Brain microvascular endothelial cell (primary cell): ENCODE measurements around the gene HEBP1.

Source experiments
- DNase-seq: peaks from one replicate; pipeline ENCODE4 v3.0.0-alpha.2; 2020
- H3K27ac ChIP-seq: fragments of 250-450 bp; sonication (Bioruptor Pico); 2 replicates; pipeline ENCODE4 v1.5.1; 2020; ENCODE audit warnings: mild to moderate bottlenecking, moderate library complexity
- H3K27me3 ChIP-seq: fragments of 250-450 bp; sonication (Bioruptor Pico); replicated peaks from 2 replicates; pipeline ENCODE4 v1.5.1; 2020; ENCODE audit warnings: mild to moderate bottlenecking
- H3K36me3 ChIP-seq: fragments of 250-450 bp; sonication (Bioruptor Pico); replicated peaks from 2 replicates; pipeline ENCODE4 v1.5.1; 2020; ENCODE audit warnings: mild to moderate bottlenecking
- H3K4me3 ChIP-seq: 2 replicates; pipeline ENCODE4 v1.5.1; 2011; ENCODE audit warnings: low read depth, mild to moderate bottlenecking, control low read depth, low read length, moderate library complexity
- in situ Hi-C: cut with HindIII; loops from 2 replicates; pipeline ENCODE4 v1.10.0; 2017; ENCODE audit warnings: low sequenced_read_pairs, low pct_ligation_motif_present
- TF ChIP-seq, protein P1 (sequence below): IDR thresholded peaks from 2 replicates; pipeline ENCODE4 v1.5.1; 2011; ENCODE audit warnings: low read depth, mild to moderate bottlenecking, moderate library complexity, low read length, control low read depth, inconsistent platforms; ENCODE audit errors: missing control alignments

HEBP1 gene

DNA sequence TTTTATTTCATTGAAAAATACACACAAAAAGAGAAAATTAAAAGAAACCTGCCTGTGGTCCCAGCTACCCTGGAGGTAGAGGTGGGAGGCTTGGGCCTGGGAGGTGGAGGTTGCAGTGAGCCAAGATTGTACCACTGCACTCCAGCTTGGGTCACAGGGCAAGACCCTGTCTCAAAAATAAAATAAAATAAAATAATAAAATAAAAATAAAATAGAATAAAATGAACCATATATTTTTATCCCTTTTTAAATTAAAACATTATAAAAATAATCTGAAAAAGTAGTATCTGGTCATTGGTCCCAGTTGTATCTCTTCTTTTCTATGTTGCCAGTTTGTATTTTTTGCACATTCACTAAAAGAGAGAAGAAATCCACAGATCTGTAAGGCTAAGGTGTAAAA, 27.4 kb upstream of the HEBP1 start:
- no peaks in the 10 kb centered on the region for H3K27me3 ChIP-seq
- TF ChIP-seq, protein P1, sequence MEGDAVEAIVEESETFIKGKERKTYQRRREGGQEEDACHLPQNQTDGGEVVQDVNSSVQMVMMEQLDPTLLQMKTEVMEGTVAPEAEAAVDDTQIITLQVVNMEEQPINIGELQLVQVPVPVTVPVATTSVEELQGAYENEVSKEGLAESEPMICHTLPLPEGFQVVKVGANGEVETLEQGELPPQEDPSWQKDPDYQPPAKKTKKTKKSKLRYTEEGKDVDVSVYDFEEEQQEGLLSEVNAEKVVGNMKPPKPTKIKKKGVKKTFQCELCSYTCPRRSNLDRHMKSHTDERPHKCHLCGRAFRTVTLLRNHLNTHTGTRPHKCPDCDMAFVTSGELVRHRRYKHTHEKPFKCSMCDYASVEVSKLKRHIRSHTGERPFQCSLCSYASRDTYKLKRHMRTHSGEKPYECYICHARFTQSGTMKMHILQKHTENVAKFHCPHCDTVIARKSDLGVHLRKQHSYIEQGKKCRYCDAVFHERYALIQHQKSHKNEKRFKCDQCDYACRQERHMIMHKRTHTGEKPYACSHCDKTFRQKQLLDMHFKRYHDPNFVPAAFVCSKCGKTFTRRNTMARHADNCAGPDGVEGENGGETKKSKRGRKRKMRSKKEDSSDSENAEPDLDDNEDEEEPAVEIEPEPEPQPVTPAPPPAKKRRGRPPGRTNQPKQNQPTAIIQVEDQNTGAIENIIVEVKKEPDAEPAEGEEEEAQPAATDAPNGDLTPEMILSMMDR: no peak
- H3K36me3 ChIP-seq: no peaks in the 10 kb centered on the region
- H3K4me3 ChIP-seq: no peak overlapping the region
- DNase-seq: no peak
- H3K27ac ChIP-seq: no peak overlapping the region
- in situ Hi-C loops: no loop called here

DNA sequence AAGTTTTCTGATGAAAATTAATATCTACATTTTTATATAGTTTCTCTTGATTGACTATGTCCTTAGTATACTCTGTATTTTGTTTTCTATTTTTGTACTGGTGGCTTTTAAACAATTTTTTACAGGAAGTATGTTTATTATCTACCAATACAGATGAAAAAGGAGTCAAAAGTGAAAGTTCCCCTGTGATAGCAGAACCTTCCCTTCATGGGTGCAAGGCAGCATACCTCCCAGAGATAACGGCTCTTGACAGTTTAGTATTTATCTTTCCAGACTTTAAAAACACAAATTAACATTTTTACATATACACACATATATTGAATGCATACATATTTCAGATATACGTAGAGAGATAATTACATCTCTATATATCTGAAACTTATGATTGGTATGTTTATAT, 27.0 kb upstream of the HEBP1 start:
- no peak overlapping the region for H3K4me3 ChIP-seq
- in situ Hi-C loops: no loop called here
- TF ChIP-seq, protein P1: no peak
- no peaks in the 10 kb centered on the region for H3K36me3 ChIP-seq
- no peak overlapping the region for H3K27ac ChIP-seq
- no peaks in the 10 kb centered on the region for H3K27me3 ChIP-seq
- DNase-seq: no peak

DNA sequence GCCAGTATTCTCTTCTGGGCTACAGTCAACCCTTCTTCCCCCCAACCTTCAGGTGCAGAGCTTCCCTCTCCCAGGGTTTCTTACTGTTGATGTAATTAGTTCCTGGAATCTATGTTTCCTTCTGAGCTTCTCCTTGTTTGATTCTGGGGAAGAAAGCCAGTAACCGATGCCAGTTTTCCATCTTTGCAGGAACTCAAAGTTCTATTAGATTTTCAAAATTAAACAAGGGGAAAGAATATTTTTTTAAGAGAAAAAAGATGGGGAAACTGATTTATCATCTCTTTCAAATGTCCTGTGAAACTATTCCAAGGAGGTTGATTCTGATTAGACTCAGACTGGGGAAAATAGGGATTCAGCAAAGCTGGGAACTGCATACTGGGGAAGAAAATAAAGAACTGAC, 26.2 kb upstream of the HEBP1 start:
- TF ChIP-seq, protein P1: no peak
- no peaks in the 10 kb centered on the region for H3K27me3 ChIP-seq
- no peak for DNase-seq
- in situ Hi-C loops: no loop called here
- H3K27ac ChIP-seq: no peak overlapping the region
- H3K36me3 ChIP-seq: no peaks in the 10 kb centered on the region
- H3K4me3 ChIP-seq: no peak overlapping the region

DNA sequence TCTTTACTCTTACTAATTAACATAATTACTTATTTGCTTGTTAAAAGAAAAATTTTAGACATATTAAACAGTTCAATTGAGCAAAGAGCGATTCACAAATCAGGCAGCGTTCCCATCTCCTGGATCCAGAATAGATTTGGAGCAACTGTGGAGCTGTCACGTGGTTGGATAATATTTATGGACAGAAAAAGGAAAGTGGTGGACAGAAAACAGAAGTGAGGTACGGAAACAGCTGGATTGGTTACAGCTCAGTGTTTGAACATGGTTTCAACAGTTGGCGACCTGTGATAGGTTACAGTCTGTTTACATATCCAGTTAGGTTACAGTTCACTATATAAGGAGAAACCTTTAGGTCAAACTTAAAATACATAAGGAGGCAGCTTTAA, 24.5 kb upstream of the HEBP1 start:
- Histone ChIP-seq H3K27ac (no peak overlapping the region), H3K4me3 (no peak overlapping the region), H3K27me3 (no peaks in the 10 kb centered on the region), H3K36me3 (no peaks in the 10 kb centered on the region)
- TF ChIP-seq, protein P1: no peak
- DNase-seq: no peak
- in situ Hi-C loops: no loop called here

DNA sequence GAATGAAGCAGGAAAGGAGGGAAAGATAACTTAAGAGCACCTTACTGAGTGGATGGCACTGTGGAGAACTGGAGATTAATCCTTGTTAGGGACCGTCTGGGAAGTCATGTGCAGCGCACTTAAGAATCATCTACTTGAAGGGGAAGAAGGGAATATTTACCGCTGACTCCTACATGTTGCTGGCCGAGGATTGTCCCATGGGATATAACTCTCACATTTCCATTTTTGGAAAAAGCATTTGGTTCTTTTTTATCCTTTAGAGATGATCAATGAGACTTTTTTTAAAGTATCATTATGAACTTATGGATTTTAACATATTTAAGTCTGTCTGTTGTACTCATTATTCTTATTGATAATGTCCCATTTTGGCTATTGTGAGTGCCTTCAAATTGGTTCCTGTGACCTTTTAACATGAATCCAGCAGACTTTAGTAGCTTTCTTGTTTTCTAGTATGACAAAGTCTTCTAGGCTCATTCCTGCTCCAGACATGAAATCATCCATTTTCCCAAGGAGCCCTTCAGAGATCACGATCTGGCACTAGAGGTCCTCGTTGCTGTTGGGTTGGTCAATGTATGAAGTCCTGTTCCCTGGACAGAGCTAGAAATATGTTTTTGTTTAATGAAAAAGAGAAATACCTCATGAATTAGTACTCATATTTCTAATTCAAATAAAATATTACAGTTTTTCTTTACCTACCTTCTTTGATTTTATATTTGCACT, 23.9 kb upstream of the HEBP1 start:
- in situ Hi-C loops: no loop called here
- no peak overlapping the region for H3K4me3 ChIP-seq
- no peaks in the 10 kb centered on the region for H3K36me3 ChIP-seq
- no peak overlapping the region for H3K27ac ChIP-seq
- DNase-seq: peak; percentile 71
- TF ChIP-seq, protein P1: peak; percentile 69
- H3K27me3 ChIP-seq: no peaks in the 10 kb centered on the region

DNA sequence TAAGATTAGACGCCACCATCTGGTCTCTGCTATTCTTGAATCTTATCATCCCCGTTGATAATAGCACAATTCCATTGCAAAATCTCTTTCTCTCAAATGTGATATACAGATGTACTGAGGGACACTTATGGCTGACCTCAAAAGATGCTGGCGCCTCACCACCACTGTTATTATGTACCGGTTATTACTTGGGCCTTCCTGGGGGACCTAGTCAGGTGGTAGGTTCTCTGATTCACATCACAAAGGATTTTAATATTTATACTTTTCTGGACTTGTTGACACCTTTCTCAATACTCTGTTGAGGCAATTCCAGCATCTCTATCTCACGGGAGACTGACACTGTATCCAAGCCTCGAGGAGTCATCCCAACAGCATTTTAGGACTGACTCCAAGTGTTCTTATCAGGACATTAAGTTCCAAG, 22.8 kb upstream of the HEBP1 start:
- Histone ChIP-seq H3K27ac (no peak overlapping the region), H3K4me3 (no peak overlapping the region), H3K36me3 (no peaks in the 10 kb centered on the region), H3K27me3 (no peaks in the 10 kb centered on the region)
- in situ Hi-C loops: no loop called here
- TF ChIP-seq, protein P1: no peak
- DNase-seq: no peak
